ENCODE data around the gene KCNAB2.

DNA sequence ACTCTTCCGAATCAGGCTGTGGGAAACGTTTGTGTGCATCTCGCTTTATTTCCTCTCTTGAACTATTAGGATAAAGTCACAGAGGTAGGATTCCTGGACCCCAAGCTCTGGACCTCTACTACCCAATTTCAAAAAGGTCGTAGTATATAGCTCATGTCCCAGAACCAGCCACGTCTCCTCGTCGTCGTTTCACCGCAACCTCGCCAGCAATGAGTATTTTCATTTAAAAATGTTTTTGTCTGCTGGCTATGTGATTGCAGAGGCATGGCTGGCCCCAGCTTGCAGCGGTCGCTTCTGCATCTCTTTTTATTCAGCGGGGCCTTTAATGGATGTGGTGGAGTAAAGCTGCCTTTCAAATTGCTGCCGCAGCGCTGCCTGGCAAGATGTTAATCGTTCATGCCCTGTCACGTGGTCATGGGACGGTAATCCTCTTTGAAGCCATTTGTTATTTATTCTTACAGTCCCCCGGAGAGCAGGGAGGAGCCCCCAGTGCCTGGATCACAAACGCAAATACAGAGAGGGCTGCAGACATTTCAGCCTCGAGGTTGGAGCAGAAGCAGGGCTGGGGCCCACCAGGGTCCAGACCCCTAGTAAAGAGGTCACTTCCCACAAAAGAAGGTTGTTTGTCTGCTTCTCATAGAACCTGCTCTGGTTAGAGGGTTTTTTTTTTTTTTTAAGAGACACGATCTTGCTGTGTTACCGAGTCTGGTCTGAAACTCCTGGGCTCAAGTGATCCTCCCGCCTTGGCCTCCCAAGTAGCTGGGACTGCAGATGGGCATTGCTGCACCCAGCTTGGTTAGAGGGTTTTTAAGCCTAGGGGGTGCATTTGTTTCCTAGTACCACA lies 41.9 kb upstream of the KCNAB2 start:
- TF ChIP-seq POLR2A (IDR thresholded peaks at IDR 0.05; ENCODE audit: low read depth, low read length) (no peak), POLR2AphosphoS5 (IDR thresholded peaks at IDR 0.05; ENCODE audit: low read depth, low read length) (no peak)

Measured in GM12892 (cell line).